ENCODE measurements around the gene RAB22A. TPM values are rescaled to one million over a fixed set of nuclear protein-coding genes. Genes with fewer than 3 reads are reported as not detected.

RAB22A gene
- total and polyA plus RNA-seq, 9 of the 15 experiments (the other 6 are each of a cell fraction or from before 2014, with no cell fraction given), result 1.1 to 8.0 (median 6.7) TPM

DNA sequence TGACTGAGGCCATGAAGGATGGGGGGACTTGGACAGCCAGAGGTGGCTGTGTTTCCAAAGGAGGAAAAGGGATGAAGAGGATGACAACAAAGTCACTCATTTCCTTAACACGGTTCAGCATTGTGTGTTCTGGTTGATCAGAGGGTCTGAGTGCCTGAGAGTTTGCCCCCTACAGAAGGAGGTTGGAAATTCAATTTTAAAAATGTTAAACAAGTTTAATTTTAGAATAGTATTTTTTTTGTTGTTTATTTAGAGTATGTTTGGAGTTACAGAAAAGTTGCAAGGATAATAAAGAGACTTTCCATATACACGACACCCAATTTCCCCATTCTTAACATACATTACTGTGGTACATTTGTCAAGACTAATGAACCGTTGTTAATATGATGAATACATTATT, 69.2 kb downstream of the RAB22A start:
- Histone ChIP-seq H3K4me2 (ENCODE audit: insufficient read depth, low read length) (no peak overlapping the region), H3K9me3 (replicated peaks; ENCODE audit: control insufficient read depth, insufficient read depth, low read depth, low read length) (peaks cover 4% of the 10 kb centered on the region; the same call in 1 of the 2 replicates), H2AFZ (ENCODE audit: low read depth, low read length) (no peak overlapping the region), H3K79me2 (ENCODE audit: control insufficient read depth, insufficient read depth, low read length) (no peaks in the 10 kb centered on the region), H3K9ac (ENCODE audit: insufficient read depth in 1 of 2, low read depth in 2 of 2, low read length in 2 of 2) (no peak overlapping the region), H3K36me3 (ENCODE audit: control insufficient read depth, insufficient read depth, low read length) (no peaks in the 10 kb centered on the region), H3K27ac (ENCODE audit: extremely low read depth, low read depth, low read length) (no peak overlapping the region), H3K9me1 (ENCODE audit: control insufficient read depth, insufficient read depth, low read length) (no peaks in the 10 kb centered on the region), H4K20me1 (replicated peaks; ENCODE audit: control insufficient read depth, insufficient read depth, low read length) (no peaks in the 10 kb centered on the region), H3K27me3 (ENCODE audit: control insufficient read depth in 2 of 2, insufficient read depth in 2 of 2, low read length in 2 of 2) (no peaks in the 10 kb centered on the region), H3K4me3 (no peak overlapping the region), H3K4me1 (replicated peaks in 1 of 2; ENCODE audit: control insufficient read depth in 2 of 2, insufficient read depth in 2 of 2, low read length in 2 of 2) (peaks cover 8 to 12% of the 10 kb centered on the region in 2 experiments)
- in situ Hi-C loops (cut with MboI), result no loop called here
- TF ChIP-seq, protein P1, sequence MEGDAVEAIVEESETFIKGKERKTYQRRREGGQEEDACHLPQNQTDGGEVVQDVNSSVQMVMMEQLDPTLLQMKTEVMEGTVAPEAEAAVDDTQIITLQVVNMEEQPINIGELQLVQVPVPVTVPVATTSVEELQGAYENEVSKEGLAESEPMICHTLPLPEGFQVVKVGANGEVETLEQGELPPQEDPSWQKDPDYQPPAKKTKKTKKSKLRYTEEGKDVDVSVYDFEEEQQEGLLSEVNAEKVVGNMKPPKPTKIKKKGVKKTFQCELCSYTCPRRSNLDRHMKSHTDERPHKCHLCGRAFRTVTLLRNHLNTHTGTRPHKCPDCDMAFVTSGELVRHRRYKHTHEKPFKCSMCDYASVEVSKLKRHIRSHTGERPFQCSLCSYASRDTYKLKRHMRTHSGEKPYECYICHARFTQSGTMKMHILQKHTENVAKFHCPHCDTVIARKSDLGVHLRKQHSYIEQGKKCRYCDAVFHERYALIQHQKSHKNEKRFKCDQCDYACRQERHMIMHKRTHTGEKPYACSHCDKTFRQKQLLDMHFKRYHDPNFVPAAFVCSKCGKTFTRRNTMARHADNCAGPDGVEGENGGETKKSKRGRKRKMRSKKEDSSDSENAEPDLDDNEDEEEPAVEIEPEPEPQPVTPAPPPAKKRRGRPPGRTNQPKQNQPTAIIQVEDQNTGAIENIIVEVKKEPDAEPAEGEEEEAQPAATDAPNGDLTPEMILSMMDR (IDR thresholded peaks at IDR 0.05 in 2 of 3, conservative IDR thresholded peaks at IDR 0.05 in 1 of 3; ENCODE audit: insufficient read depth in 2 of 3, low read depth in 1 of 3, low read length in 3 of 3), result peak in 1 of 3 experiments; percentile 29; a peak in 2 of 6 replicates
- no peak for TF ChIP-seq KAT8 (IDR thresholded peaks at IDR 0.05; ENCODE audit: low read depth)
- ATAC-seq, result no peak
- no TSS peak for BruUV-seq (replicated peaks)
- no peak for DNase-seq (ENCODE audit: extremely low read depth in 1 of 4, low spot score in 3 of 4)
- ChIA-PET POLR2A (no interaction called here), CTCF (ENCODE audit: low intra/inter-chr PET ratio) (no interaction called here)
- intact Hi-C loops (cut with micrococcal nuclease), result no loop called here
- FAIRE-seq, result no peak
- WGBS (ENCODE audit: insufficient coverage, low coverage, missing lambda C conversion rate), result 44% methylated on average over 3 of the region's 3 CpGs

DNA sequence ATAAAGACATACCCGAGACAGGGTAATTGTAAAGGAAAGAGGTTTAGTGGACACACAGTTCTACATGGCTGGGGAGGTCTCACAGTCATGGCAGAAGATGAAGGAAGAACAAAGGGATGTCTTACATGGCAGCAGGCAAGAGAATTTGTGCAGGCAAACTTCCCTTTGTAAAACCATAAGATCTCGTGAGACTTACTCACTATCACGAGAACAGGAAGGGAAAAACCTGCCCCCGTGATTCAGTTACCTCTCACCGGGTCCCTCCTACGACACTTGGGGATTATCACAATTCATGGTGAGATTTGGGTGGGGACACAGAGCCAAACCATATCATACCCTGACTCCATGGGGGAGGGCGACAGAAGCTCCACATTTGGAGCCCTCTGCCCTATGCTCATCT, 72.1 kb downstream of the RAB22A start:
- Histone ChIP-seq H3K27me3 (ENCODE audit: control insufficient read depth in 2 of 2, insufficient read depth in 2 of 2, low read length in 2 of 2) (no peaks in the 10 kb centered on the region), H3K27ac (ENCODE audit: extremely low read depth, low read depth, low read length) (no peak overlapping the region), H3K9me1 (ENCODE audit: control insufficient read depth, insufficient read depth, low read length) (no peaks in the 10 kb centered on the region), H3K4me3 (no peak overlapping the region), H2AFZ (ENCODE audit: low read depth, low read length) (peak overlapping the region; percentile 3; the same call in 1 of the 2 replicates), H3K36me3 (ENCODE audit: control insufficient read depth, insufficient read depth, low read length) (no peaks in the 10 kb centered on the region), H3K79me2 (ENCODE audit: control insufficient read depth, insufficient read depth, low read length) (no peaks in the 10 kb centered on the region), H4K20me1 (replicated peaks; ENCODE audit: control insufficient read depth, insufficient read depth, low read length) (no peaks in the 10 kb centered on the region), H3K4me1 (replicated peaks in 1 of 2; ENCODE audit: control insufficient read depth in 2 of 2, insufficient read depth in 2 of 2, low read length in 2 of 2) (no peaks in the 10 kb centered on the region), H3K4me2 (ENCODE audit: insufficient read depth, low read length) (no peak overlapping the region), H3K9ac (ENCODE audit: insufficient read depth in 1 of 2, low read depth in 2 of 2, low read length in 2 of 2) (no peak overlapping the region), H3K9me3 (replicated peaks; ENCODE audit: control insufficient read depth, insufficient read depth, low read depth, low read length) (peaks cover 4% of the 10 kb centered on the region; the same call in 1 of the 2 replicates)
- CTCF ChIA-PET (ENCODE audit: low intra/inter-chr PET ratio), result no interaction called here
- FAIRE-seq (no peak), ATAC-seq (no peak), DNase-seq (ENCODE audit: extremely low read depth in 1 of 4, low spot score in 3 of 4) (no peak)
- WGBS (ENCODE audit: insufficient coverage, low coverage, missing lambda C conversion rate), result 27% methylated on average over 7 of the region's 7 CpGs
- BruUV-seq (replicated peaks), result no TSS peak
- POLR2A ChIA-PET, result interaction anchor here (0.9 to 1.6 kb wide), 3 partner anchors 9 to 17 kb away, joined by 3 to 5 read pairs (median 3); no protein-coding TSS in a partner anchor
- in situ Hi-C loops (cut with MboI), result no loop called here
- intact Hi-C loops (cut with micrococcal nuclease), result no loop called here
